ENCODE measurements around the gene MT1H. TPM values are rescaled to one million over a fixed set of nuclear protein-coding genes. Genes with fewer than 3 reads are reported as not detected.
"Not testable (repeated sequence)": the region's sequence is repeated elsewhere in the genome, so short reads cannot be mapped to it uniquely, and the experiment has no call there.

MT1H gene
- total RNA-seq: not detected in 3 replicates

- peaks cover 3% of the 10 kb centered on the region for H3K4me1 Mint-ChIP-seq
- no peaks in the 10 kb centered on the region for H3K9me3 Mint-ChIP-seq
- TF ChIP-seq, protein P1, sequence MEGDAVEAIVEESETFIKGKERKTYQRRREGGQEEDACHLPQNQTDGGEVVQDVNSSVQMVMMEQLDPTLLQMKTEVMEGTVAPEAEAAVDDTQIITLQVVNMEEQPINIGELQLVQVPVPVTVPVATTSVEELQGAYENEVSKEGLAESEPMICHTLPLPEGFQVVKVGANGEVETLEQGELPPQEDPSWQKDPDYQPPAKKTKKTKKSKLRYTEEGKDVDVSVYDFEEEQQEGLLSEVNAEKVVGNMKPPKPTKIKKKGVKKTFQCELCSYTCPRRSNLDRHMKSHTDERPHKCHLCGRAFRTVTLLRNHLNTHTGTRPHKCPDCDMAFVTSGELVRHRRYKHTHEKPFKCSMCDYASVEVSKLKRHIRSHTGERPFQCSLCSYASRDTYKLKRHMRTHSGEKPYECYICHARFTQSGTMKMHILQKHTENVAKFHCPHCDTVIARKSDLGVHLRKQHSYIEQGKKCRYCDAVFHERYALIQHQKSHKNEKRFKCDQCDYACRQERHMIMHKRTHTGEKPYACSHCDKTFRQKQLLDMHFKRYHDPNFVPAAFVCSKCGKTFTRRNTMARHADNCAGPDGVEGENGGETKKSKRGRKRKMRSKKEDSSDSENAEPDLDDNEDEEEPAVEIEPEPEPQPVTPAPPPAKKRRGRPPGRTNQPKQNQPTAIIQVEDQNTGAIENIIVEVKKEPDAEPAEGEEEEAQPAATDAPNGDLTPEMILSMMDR (IDR thresholded peaks at IDR 0.05; ENCODE audit: unreplicated experiment): no peak
- H3K4me3 Mint-ChIP-seq: no peak within 1 kb of the TSS
- no peak within 1 kb of the TSS for H3K27ac Mint-ChIP-seq
- no peak for DNase-seq (ENCODE audit: low spot score in 2 of 2, unreplicated experiment in 2 of 2)
- H3K36me3 Mint-ChIP-seq: no peaks in the 10 kb centered on the region
- peaks cover 99% of the 10 kb centered on the region for H3K27me3 Mint-ChIP-seq (ENCODE audit: low read depth)
These were observed at the start of gene MT1H for GRCh38 chr16:56669005-56669839. Gene MT1H, plus strand, starts transcription at chr16:56669814. Its CDS starts 71 bp downstream, at chr16:56669885.

DNA sequence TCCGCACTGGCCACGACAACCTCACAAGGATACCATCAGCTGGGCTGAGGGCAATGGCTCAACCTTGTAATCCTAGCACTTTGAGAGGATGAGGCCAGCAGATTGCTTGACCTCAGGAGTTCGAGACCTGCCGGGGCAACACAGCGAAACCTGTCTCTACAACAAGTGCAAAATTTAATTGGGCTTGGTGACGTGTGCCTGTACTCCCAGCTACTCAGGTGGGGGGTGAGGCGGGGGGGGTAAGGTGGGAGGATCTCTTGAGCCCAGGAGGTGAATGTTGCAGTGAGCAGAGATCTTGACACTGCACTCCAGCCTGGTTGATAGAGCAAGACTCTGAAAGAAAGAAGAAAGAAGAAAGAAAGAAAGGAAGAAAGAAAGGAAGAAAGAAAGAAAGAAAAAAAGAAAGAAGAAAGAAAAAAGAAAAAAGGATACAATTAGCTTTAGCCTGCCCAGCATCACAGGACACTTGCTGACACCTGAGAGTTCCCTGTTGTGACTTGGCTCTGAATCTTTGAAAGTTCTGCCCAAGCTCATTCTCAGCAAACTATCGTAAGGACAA lies 49.2 kb upstream of the MT1H start:
- H3K9me3 Mint-ChIP-seq: no peaks in the 10 kb centered on the region
- H3K27ac Mint-ChIP-seq: no peak overlapping the region
- TF ChIP-seq, protein P1 (IDR thresholded peaks at IDR 0.05; ENCODE audit: unreplicated experiment): no peak
- no peak overlapping the region for H3K4me3 Mint-ChIP-seq
- peaks cover 15% of the 10 kb centered on the region for H3K4me1 Mint-ChIP-seq
- H3K36me3 Mint-ChIP-seq: no peaks in the 10 kb centered on the region
- DNase-seq (ENCODE audit: low spot score in 2 of 2, unreplicated experiment in 2 of 2): no peak
- peaks cover 78% of the 10 kb centered on the region for H3K27me3 Mint-ChIP-seq (ENCODE audit: low read depth)

GRCh38 chr16:56621665-56622445 lies 47.8 kb upstream of the MT1H start:
- not testable (repeated sequence) for H3K36me3 Mint-ChIP-seq; H3K9me3 Mint-ChIP-seq; H3K4me3 Mint-ChIP-seq; DNase-seq (ENCODE audit: low spot score in 2 of 2, unreplicated experiment in 2 of 2); H3K27ac Mint-ChIP-seq
- Mint-ChIP-seq H3K4me1 (peaks cover 19% of the 10 kb centered on the region), H3K27me3 (ENCODE audit: low read depth) (peaks cover 83% of the 10 kb centered on the region)

DNA sequence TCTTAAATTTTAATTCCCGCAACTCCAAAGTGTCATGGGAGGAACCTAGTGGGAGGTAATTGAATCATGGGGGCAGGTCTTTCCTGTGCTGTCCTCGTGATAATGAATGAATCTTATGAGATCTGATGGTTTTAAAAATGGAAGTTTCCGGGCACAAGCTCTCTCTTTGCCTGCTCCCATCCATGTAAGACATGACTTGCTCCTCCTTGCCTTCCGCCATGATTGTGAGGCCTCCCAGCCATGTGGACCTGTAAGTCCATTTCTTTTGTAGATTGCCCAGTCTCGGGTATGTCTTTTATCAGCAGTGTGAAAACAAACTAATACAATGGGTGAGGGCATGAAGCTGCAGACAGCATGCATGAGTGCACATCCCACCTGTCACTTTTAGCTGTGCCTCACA lies 46.4 kb upstream of the MT1H start:
- H3K27ac Mint-ChIP-seq; DNase-seq (ENCODE audit: low spot score in 2 of 2, unreplicated experiment in 2 of 2); H3K4me3 Mint-ChIP-seq; H3K9me3 Mint-ChIP-seq; H3K36me3 Mint-ChIP-seq: not testable (repeated sequence)
- Mint-ChIP-seq H3K4me1 (peaks cover 18% of the 10 kb centered on the region), H3K27me3 (ENCODE audit: low read depth) (peaks cover 77% of the 10 kb centered on the region)

DNA sequence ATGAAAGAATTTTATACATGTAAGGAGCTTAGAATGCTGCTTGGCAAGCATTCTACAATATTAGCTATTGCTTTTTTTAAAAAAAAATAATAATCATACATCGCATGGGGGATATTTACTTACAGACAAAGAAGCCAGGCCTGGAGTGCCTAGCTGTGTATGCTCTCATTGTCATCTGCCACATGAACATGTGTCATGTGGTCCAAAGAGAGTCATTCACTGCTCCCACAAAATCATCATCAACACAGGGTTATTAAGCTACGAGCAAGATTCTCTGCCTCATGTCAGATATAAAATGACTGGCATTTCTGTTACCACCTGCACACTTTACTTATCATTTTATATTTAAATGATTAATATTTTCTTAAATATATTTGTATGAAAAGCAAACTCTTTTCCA lies 46.0 kb upstream of the MT1H start:
- Mint-ChIP-seq H3K9me3 (no peaks in the 10 kb centered on the region), H3K36me3 (no peaks in the 10 kb centered on the region), H3K4me3 (no peak overlapping the region), H3K27me3 (ENCODE audit: low read depth) (peaks cover 74% of the 10 kb centered on the region), H3K4me1 (peaks cover 18% of the 10 kb centered on the region), H3K27ac (no peak overlapping the region)
- no peak for DNase-seq (ENCODE audit: low spot score in 2 of 2, unreplicated experiment in 2 of 2)
- TF ChIP-seq, protein P1 (IDR thresholded peaks at IDR 0.05; ENCODE audit: unreplicated experiment): no peak

- peaks cover 76% of the 10 kb centered on the region for H3K27me3 Mint-ChIP-seq (ENCODE audit: low read depth)
- peaks cover 18% of the 10 kb centered on the region for H3K4me1 Mint-ChIP-seq
- TF ChIP-seq, protein P1 (IDR thresholded peaks at IDR 0.05; ENCODE audit: unreplicated experiment): no peak
- no peaks in the 10 kb centered on the region for H3K9me3 Mint-ChIP-seq
- no peak within 1 kb of the TSS for H3K27ac Mint-ChIP-seq
- DNase-seq (ENCODE audit: low spot score in 2 of 2, unreplicated experiment in 2 of 2): no peak
- peak within 1 kb of the TSS; percentile 66 for H3K4me3 Mint-ChIP-seq
- H3K36me3 Mint-ChIP-seq: no peaks in the 10 kb centered on the region
These were observed 44.3 kb upstream of the MT1H start, which contains the start of gene MT1E for GRCh38 chr16:56625140-56625942. Gene MT1E, plus strand, starts transcription at chr16:56625781. Its CDS starts 71 bp downstream, at chr16:56625852.
